ENCODE results near the gene WDR36. TPM values are rescaled to one million over a fixed set of nuclear protein-coding genes. Genes with fewer than 3 reads are reported as not detected.

WDR36 gene
- total RNA-seq, 6 experiments from 2014 or later: 26.9 to 30.5 (median 28.6) TPM

DNA sequence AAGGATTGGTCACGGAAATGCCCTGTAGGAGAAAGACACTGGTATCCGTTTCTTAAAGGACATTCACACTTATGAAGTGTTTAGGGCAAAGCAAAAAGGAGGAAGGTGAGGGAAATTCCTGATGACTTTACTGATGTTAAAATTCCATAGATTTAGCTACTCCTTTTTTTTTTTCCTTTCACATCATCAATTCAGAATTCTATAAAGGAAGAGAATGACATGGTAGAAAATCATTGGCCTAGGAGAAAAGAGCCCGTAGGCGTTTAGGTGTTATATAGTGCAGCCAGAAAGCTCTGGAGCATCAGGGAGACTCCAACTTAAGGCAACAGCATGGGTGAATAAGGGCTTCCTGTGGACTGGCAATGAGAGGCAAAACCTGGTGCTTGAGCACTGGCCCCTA is 20.7 kb upstream of the WDR36 start, which contains the start of gene TSLP:
Gene TSLP, plus strand, starts transcription at position 301 of the 400 bp plus-strand sequence. CDS start 178 bp downstream, outside the sequence.
- H3K4me1 Mint-ChIP-seq (ENCODE audit: low read depth): peaks cover 41% of the 10 kb centered on the region
- H3K9me3 Mint-ChIP-seq: no peaks in the 10 kb centered on the region
- H3K36me3 Mint-ChIP-seq (ENCODE audit: low read depth): no peaks in the 10 kb centered on the region
- peak within 1 kb of the TSS; percentile 78 for H3K4me3 Mint-ChIP-seq
- DNase-seq: no peak
- no peak within 1 kb of the TSS for H3K27ac Mint-ChIP-seq
- TF ChIP-seq, protein P1, sequence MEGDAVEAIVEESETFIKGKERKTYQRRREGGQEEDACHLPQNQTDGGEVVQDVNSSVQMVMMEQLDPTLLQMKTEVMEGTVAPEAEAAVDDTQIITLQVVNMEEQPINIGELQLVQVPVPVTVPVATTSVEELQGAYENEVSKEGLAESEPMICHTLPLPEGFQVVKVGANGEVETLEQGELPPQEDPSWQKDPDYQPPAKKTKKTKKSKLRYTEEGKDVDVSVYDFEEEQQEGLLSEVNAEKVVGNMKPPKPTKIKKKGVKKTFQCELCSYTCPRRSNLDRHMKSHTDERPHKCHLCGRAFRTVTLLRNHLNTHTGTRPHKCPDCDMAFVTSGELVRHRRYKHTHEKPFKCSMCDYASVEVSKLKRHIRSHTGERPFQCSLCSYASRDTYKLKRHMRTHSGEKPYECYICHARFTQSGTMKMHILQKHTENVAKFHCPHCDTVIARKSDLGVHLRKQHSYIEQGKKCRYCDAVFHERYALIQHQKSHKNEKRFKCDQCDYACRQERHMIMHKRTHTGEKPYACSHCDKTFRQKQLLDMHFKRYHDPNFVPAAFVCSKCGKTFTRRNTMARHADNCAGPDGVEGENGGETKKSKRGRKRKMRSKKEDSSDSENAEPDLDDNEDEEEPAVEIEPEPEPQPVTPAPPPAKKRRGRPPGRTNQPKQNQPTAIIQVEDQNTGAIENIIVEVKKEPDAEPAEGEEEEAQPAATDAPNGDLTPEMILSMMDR (IDR thresholded peaks at IDR 0.05): no peak
- H3K27me3 Mint-ChIP-seq (ENCODE audit: insufficient read depth): peaks cover 41% of the 10 kb centered on the region

DNA sequence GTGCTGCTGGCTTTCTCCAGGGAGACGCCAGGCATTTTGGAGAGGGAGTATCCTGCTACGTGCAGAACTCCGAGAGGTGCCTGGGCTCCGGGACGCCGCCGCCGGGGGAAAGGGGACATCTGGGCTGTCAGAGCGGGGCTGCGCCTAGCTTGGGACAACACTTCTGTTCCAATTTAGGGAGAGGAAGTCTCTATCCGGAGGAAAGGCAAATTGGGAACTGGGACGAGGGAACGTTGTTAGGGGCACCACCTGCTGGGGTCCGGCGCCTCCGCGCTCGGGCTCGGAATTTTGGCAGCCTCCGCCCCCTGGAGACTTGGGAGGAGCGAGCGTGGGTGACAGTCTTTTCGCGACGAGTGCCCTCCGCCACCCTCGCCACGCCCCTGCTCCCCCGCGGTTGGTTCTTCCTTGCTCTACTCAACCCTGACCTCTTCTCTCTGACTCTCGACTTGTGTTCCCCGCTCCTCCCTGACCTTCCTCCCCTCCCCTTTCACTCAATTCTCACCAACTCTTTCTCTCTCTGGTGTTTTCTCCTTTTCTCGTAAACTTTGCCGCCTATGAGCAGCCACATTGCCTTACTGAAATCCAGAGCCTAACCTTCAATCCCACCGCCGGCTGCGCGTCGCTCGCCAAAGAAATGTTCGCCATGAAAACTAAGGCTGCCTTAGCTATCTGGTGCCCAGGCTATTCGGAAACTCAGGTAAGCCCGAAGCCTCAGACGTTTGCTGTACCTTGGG is 19.0 kb upstream of the WDR36 start:
- TF ChIP-seq, protein P1 (IDR thresholded peaks at IDR 0.05): no peak
- Mint-ChIP-seq H3K27ac (no peak overlapping the region), H3K4me1 (ENCODE audit: low read depth) (peaks cover 41% of the 10 kb centered on the region), H3K9me3 (no peaks in the 10 kb centered on the region), H3K4me3 (peak overlapping the region; percentile 83), H3K27me3 (ENCODE audit: insufficient read depth) (peaks cover 31% of the 10 kb centered on the region), H3K36me3 (ENCODE audit: low read depth) (no peaks in the 10 kb centered on the region)
- no peak for DNase-seq

DNA sequence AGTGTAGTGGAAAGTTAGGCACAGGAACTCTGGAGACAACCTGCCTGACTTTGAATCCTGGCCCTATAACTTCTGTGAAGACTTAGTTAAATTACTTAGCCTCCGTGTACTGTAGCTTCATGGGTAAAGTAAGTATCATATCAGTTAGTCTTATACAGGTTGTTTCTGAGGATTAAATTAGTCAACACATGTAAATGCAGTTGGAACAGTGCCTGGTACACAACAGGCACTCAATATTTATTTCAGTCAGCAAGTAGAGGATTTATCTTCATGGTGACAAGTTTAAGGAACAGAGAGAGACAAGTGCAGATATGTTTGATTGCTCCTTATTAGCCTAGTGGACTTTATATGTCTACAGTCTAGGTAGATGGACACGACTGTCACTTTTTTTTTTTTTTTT is 17.9 kb upstream of the WDR36 start:
- TF ChIP-seq, protein P1 (IDR thresholded peaks at IDR 0.05): no peak
- Mint-ChIP-seq H3K4me3 (no peak overlapping the region), H3K27me3 (ENCODE audit: insufficient read depth) (peaks cover 25% of the 10 kb centered on the region), H3K9me3 (no peaks in the 10 kb centered on the region), H3K4me1 (ENCODE audit: low read depth) (peaks cover 40% of the 10 kb centered on the region), H3K36me3 (ENCODE audit: low read depth) (no peaks in the 10 kb centered on the region), H3K27ac (no peak overlapping the region)
- no peak for DNase-seq

DNA sequence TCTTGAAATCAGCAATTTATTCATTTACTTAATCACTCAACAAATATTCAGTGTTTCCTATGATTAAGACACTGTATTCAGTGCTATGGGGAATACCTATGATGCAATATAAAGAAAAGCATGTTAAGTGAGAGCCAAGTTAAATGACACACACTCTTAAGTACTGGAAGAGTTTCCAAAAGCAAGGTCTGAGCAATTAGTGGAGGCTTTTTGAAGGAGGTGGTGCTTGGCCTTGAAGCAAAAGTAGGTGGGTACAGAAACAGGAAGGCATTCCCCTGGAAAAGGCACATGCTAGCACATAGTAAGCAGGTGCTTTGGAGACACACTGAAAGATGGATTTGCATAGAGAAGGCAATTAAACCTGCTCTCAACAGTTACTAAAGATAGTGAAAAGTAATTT is 16.6 kb upstream of the WDR36 start:
- no peak overlapping the region for H3K4me3 Mint-ChIP-seq
- H3K27me3 Mint-ChIP-seq (ENCODE audit: insufficient read depth): peaks cover 23% of the 10 kb centered on the region

DNA sequence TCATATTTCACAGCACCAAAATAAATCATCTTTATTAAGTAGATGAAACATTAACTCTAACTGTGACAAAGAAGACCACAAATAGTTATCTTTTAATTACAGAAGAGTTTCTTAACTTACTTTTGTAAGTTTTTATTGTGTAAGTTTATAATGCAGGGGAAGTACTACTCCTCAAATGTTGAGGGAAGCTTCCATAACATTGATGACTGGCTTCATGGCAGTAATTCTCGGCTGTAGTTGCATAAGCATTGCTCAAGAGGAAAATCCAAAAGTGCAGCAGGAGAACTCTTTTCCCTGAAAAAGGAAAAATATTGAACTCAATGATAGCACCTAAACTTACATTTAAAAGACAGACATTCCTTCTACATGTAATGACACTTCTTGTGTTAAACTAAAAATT is 16.1 kb upstream of the WDR36 start:
- DNase-seq: no peak
- H3K36me3 Mint-ChIP-seq (ENCODE audit: low read depth): no peaks in the 10 kb centered on the region
- H3K9me3 Mint-ChIP-seq: no peaks in the 10 kb centered on the region
- H3K27ac Mint-ChIP-seq: no peak overlapping the region
- H3K27me3 Mint-ChIP-seq (ENCODE audit: insufficient read depth): peaks cover 21% of the 10 kb centered on the region
- TF ChIP-seq, protein P1 (IDR thresholded peaks at IDR 0.05): no peak
- H3K4me3 Mint-ChIP-seq: no peak overlapping the region
- peaks cover 22% of the 10 kb centered on the region for H3K4me1 Mint-ChIP-seq (ENCODE audit: low read depth)

More for the DNA sequence above, 16.6 kb upstream of the WDR36 start:
- Mint-ChIP-seq H3K36me3 (ENCODE audit: low read depth) (no peaks in the 10 kb centered on the region), H3K4me1 (ENCODE audit: low read depth) (peaks cover 28% of the 10 kb centered on the region), H3K27ac (no peak overlapping the region), H3K9me3 (no peaks in the 10 kb centered on the region)
- TF ChIP-seq, protein P1 (IDR thresholded peaks at IDR 0.05): no peak
- DNase-seq: peak; percentile 75

Measured in HFFc6 (cell line).